ENCODE data around the gene SAMM50. TPM values are rescaled to one million over a fixed set of nuclear protein-coding genes. Genes with fewer than 3 reads are reported as not detected.

The SAMM50 gene
- total RNA-seq, 6 donors from 2014 or later, result 17.8 to 34.7 (median 25.0) TPM

DNA sequence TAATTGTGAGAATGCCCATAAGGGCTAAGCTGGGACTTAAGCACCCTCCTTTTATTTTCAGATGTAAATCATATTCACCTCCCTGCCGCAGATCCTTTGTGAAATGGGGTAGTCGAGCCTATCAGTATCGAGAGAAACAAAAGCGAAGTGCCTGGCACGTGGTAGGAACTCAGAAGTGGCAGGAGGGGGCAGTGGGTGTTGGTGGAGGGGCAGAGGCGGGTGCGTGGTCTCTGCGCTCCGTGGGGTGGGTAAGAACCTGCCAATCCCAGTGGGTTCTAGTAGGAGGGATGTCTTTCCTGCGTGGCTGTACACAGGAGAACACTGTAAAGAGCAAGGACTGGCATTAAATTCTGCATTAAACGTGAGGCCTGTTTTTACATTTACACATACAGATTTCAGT is 47.1 kb downstream of the SAMM50 start:
- Histone ChIP-seq H3K27ac (no peak overlapping the region), H3K36me3 (peaks cover 0 to 17% (median 6%) of the 10 kb centered on the region in 4 donors), H3K4me3 (no peak overlapping the region), H3K9me3 (peaks cover 0 to 7% (median 0%) of the 10 kb centered on the region in 4 donors), H3K4me1 (peaks cover 0 to 14% (median 2%) of the 10 kb centered on the region in 4 donors), H3K27me3 (no peaks in the 10 kb centered on the region)
- DNase-seq (no peak), ATAC-seq (ENCODE audit: low FRiP score in 2 of 2) (no peak)
- WGBS, 2 donors, result 86 to 89% methylated on average over 11 of the region's 11 CpGs
- TF ChIP-seq POLR2AphosphoS5 (IDR thresholded peaks at IDR 0.05) (no peak), EP300 (IDR thresholded peaks at IDR 0.05) (no peak), CTCF (IDR thresholded peaks at IDR 0.05) (no peak), POLR2A (IDR thresholded peaks at IDR 0.05) (no peak)

DNA sequence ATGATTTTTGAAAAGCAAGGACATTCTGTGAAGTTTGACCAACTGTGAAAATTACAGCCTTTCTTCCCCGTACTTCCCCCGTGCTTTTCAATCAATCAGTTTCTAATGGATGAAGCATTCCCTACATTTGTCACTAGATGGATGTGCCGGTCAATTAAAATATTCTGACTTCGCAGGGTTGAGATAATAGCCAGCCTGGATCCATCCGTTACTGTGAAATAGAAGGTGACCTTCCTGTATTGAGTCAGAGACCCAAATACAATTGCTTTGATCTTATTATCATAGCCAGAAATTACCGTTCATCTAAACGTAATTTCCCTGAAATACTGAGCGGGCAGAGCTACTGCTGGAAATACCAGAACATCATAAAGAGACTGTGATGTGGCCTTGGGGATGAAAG is 47.8 kb downstream of the SAMM50 start:
- Histone ChIP-seq H3K27me3 (no peaks in the 10 kb centered on the region), H3K9me3 (peaks cover 0 to 7% (median 0%) of the 10 kb centered on the region in 4 donors), H3K4me3 (no peak overlapping the region), H3K4me1 (peaks cover 0 to 14% (median 2%) of the 10 kb centered on the region in 4 donors), H3K36me3 (peaks cover 0 to 10% (median 5%) of the 10 kb centered on the region in 4 donors), H3K27ac (no peak overlapping the region)
- DNase-seq (no peak), ATAC-seq (ENCODE audit: low FRiP score in 2 of 2) (no peak)
- 90% methylated on average over 8 of the region's 8 CpGs for WGBS, 2 donors
- TF ChIP-seq CTCF (IDR thresholded peaks at IDR 0.05) (no peak), POLR2A (IDR thresholded peaks at IDR 0.05) (no peak), EP300 (IDR thresholded peaks at IDR 0.05) (no peak), POLR2AphosphoS5 (IDR thresholded peaks at IDR 0.05) (no peak)

DNA sequence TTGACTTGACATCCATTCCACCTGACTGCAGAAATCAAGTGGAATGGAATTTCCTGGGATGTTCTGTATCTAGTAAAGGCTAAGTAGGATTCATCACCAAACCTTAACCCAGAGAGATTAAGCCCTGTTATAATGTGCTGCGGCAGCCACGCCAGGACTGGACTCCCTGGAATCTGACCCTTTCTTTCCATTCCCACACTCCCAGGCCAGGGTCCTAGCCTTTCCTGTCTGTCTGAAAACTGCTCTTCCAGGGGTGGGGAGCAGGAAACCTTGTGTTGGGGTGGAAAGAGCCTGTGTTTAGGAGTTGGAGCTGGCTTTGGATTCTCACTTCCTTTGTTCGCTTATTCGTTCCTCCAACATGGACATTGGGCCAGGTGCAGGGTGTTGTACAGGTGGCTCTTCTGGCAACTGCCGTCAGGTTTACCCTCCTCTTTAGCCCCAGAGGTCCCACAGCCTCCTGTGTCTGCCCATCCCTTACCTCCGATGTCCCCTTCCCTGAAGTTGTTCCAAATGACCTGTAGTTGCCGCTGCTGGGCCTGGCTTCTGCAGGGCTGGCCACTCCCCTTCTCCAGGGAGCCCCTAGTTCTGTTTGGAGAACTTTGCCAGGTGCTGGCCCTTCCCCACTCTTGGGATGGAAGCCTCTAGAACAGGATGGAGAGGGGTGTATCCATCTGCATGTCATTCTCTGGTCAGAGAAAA is 48.3 kb downstream of the SAMM50 start:
- H3K4me3 ChIP-seq, result no peak overlapping the region
- DNase-seq (no peak), ATAC-seq (ENCODE audit: low FRiP score in 2 of 2) (no peak)
- peaks cover 0 to 5% (median 2%) of the 10 kb centered on the region in 4 donors for H3K36me3 ChIP-seq
- peak overlapping the region in 1 of 4 donors; percentile 30 for H3K27ac ChIP-seq
- peaks cover 0 to 14% (median 2%) of the 10 kb centered on the region in 4 donors for H3K4me1 ChIP-seq
- peaks cover 0 to 7% (median 0%) of the 10 kb centered on the region in 4 donors for H3K9me3 ChIP-seq
- 80 to 84% methylated on average over 7 of the region's 7 CpGs for WGBS, 2 donors
- no peaks in the 10 kb centered on the region for H3K27me3 ChIP-seq
- TF ChIP-seq POLR2AphosphoS5 (IDR thresholded peaks at IDR 0.05) (no peak), EP300 (IDR thresholded peaks at IDR 0.05) (no peak), CTCF (IDR thresholded peaks at IDR 0.05) (peak in 1 of 6 experiments; percentile 11), POLR2A (IDR thresholded peaks at IDR 0.05) (no peak)

GRCh38 chr22:44004104-44004460 is 48.8 kb downstream of the SAMM50 start:
- Histone ChIP-seq H3K36me3 (no peaks in the 10 kb centered on the region), H3K27me3 (no peaks in the 10 kb centered on the region), H3K9me3 (peaks cover 0 to 7% (median 0%) of the 10 kb centered on the region in 4 donors), H3K4me3 (no peak overlapping the region), H3K4me1 (peaks cover 0 to 14% (median 2%) of the 10 kb centered on the region in 4 donors), H3K27ac (peak overlapping the region in 2 of 4 donors; percentile 30 to 38)
- TF ChIP-seq POLR2AphosphoS5 (IDR thresholded peaks at IDR 0.05), result no peak
- TF ChIP-seq EP300 (IDR thresholded peaks at IDR 0.05), result no peak
- no peak for TF ChIP-seq CTCF (IDR thresholded peaks at IDR 0.05)
- TF ChIP-seq POLR2A (IDR thresholded peaks at IDR 0.05), result no peak
- ATAC-seq (ENCODE audit: low FRiP score in 2 of 2), result no peak
- DNase-seq, result no peak
- 91 to 92% methylated on average over 7 of the region's 7 CpGs for WGBS, 2 donors

- no peak for DNase-seq
- WGBS, 2 donors, result 77 to 80% methylated on average over 4 of the region's 4 CpGs
- no peaks in the 10 kb centered on the region for H3K27me3 ChIP-seq
These were observed 50.3 kb downstream of the SAMM50 start for GRCh38 chr22:44005524-44005923.

More at GRCh38 chr22:44005524-44005923, 50.3 kb downstream of the SAMM50 start:
- Histone ChIP-seq H3K9me3 (peaks cover 0 to 7% (median 0%) of the 10 kb centered on the region in 4 donors), H3K4me3 (no peak overlapping the region), H3K27ac (no peak overlapping the region), H3K4me1 (peaks cover 0 to 14% (median 2%) of the 10 kb centered on the region in 4 donors), H3K36me3 (no peaks in the 10 kb centered on the region)
- no peak for ATAC-seq (ENCODE audit: low FRiP score in 2 of 2)
- TF ChIP-seq EP300 (IDR thresholded peaks at IDR 0.05) (no peak), POLR2A (IDR thresholded peaks at IDR 0.05) (no peak), CTCF (IDR thresholded peaks at IDR 0.05) (no peak), POLR2AphosphoS5 (IDR thresholded peaks at IDR 0.05) (no peak)
